Posterior cingulate gyrus (tissue), 11 donors: Measurements from ENCODE around the gene CD48.
"Not testable (repeated sequence)": the region's sequence is repeated elsewhere in the genome, so short reads cannot be mapped to it uniquely, and the experiment has no call there.

Experiments
- DNase-seq, 10 donors: peaks; one replicate each; pipeline versions ENCODE4 v3.0.0 to v3.0.0-alpha.2; 2020 to 2021; ENCODE audit warnings: mixed read lengths in 3 of 10
- intact Hi-C: fragments of 100-400 bp; cut with DNase I; formaldehyde crosslinking; loops from one replicate; pipeline ENCODE4 v1.15.1; 2023

Gene CD48

GRCh38 chr1:160742428-160743127, 31.0 kb upstream of the CD48 start:
- DNase-seq: no peak
- intact Hi-C loops: no loop called here

GRCh38 chr1:160741612-160742348, 30.2 kb upstream of the CD48 start:
- no peak for DNase-seq
- intact Hi-C loops: no loop called here

- no peak for DNase-seq
- intact Hi-C loops: no loop called here
Observed at GRCh38 chr1:160741092-160741501, 29.5 kb upstream of the CD48 start.

- intact Hi-C loops: no loop called here
- DNase-seq: no peak
Observed at GRCh38 chr1:160740133-160740688, 28.6 kb upstream of the CD48 start.

DNA sequence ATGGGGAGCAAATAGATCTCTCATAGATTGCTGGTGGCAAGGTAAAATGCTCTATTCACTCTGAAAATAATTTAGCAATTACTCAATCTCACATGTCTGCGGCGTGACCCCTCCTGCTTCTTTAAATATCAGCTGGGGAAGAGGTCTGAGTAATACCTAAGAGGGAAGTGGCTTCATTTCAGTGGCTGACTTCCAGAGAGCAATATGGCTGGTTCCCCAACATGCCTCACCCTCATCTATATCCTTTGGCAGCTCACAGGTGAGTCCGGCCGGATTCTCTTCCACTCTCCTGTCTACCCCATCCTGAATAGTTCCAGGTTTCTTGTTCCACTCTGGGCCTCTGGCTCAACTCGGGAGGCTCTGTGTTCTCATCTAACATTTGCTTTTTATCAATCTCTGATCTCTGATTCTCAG, 27.5 kb upstream of the CD48 start, which contains the start of gene SLAMF7:
SLAMF7 (plus strand) TSS at position 150 of the 414 bp plus-strand sequence; CDS start at position 205, 55 bp downstream.
- DNase-seq: no peak
- intact Hi-C loops: no loop called here

DNA sequence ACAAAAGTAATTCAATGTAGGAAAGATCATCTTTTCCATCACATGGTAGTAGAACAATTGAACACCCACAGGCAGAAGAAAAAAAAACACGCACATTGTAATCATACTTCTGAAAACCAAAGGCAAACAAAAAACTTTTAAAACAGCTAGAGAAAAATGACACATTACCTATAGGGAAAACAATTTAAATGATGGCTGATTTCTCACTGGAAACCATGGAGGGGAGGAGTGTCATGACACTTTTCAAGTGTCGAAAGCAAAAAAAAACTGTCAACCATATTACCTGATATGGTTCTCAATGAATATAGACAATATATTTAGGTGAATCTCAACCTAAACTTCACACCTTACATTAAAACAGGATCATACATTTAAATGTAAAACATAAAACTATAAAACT, 26.6 kb upstream of the CD48 start:
- no peak for DNase-seq
- intact Hi-C loops: no loop called here

- intact Hi-C loops: no loop called here
Observed at GRCh38 chr1:160734301-160734700, 22.7 kb upstream of the CD48 start.

GRCh38 chr1:160733898-160734297, 22.3 kb upstream of the CD48 start:
- intact Hi-C loops: no loop called here
- no peak for DNase-seq

More at GRCh38 chr1:160734301-160734700, 22.7 kb upstream of the CD48 start:
- DNase-seq: no peak

GRCh38 chr1:160731990-160732389, 20.4 kb upstream of the CD48 start:
- no peak for DNase-seq
- intact Hi-C loops: no loop called here

GRCh38 chr1:160731564-160731963, 19.9 kb upstream of the CD48 start:
- intact Hi-C loops, DNase-seq: not testable (repeated sequence)

- intact Hi-C loops: loop anchor here (2.0 to 5.0 kb wide), 2 partner anchors 264 to 370 kb away; partner anchors contain the start of gene KLHDC9
Observed at GRCh38 chr1:160727316-160727640, 15.7 kb upstream of the CD48 start.

GRCh38 chr1:160726498-160727315, 15.1 kb upstream of the CD48 start:
- DNase-seq: peak in 7 of 10 donors; percentile 12 to 90 (median 44)
- intact Hi-C loops: loop anchor here (1.0 to 5.0 kb wide), 3 partner anchors 225 to 371 kb away; partner anchors contain the start of gene KLHDC9

More at GRCh38 chr1:160727316-160727640, 15.7 kb upstream of the CD48 start:
- DNase-seq: no peak

DNA sequence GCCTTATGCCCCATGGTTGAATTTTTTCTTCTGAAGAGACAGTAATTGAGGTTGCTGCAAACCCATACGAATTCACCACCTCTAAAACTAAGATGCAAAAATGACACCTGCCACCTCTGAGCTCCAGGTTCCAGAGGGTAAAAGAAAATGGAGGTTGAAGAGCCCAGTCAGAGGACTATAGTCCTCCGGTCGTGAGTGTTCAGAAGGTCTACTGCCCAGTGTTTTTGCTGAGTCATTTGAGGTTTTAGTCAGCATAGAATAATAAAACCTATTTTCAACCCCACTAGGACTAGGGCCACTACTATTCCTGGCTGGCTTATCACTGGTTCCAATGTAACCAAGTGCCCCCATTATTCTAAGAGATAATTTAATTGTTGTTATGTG, 14.5 kb upstream of the CD48 start:
- intact Hi-C loops: loop anchor here (1.0 to 5.0 kb wide), 3 partner anchors 225 to 371 kb away; partner anchors contain the start of gene KLHDC9
- DNase-seq: no peak

GRCh38 chr1:160724465-160725242, 13.0 kb upstream of the CD48 start:
- intact Hi-C loops: loop anchor here (5.0 kb wide), 1 partner anchor 373 kb away; the partner anchor contains the start of gene KLHDC9
- no peak for DNase-seq

DNA sequence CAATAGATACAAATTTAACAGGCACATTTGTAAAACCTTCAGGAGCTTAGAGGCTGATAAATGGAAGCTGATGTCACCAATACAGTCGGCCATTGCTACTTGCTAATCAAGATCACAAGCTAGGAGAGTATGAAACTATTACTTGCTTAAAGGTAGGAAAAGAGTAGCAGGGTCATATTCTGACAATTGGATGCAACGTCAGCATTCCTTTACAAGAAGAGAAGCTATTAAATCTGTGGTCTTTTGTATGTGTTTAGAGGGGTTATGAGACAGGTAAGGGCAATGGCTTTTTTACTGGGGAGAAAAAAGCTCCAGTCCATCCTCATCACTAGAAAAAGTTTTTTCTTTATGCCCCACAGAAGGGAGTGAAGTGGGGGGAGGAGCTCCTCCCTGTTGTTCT, 11.7 kb upstream of the CD48 start:
- intact Hi-C loops: no loop called here
- DNase-seq: no peak

- intact Hi-C loops: no loop called here
- DNase-seq: no peak
Observed at GRCh38 chr1:160722726-160723125, 11.1 kb upstream of the CD48 start.

DNA sequence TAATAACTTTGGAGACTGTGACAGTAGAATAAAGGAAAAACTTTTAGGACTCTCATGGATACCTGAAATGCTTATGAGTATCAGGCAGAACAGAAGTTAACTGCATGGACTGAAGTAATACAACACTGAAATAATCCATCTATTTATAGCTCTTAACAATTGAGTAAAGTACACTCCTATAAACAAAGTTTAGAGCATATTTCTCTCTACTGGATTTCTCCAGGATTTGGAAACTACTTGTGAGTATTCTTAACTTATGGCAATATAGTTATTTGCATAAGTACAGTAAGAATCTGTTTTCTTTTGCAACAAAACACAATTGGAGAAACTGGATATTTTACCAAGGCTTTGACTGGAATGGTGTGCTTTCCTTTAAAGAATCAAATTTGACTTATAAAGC, 9.9 kb upstream of the CD48 start:
- DNase-seq: no peak
- intact Hi-C loops: no loop called here

DNA sequence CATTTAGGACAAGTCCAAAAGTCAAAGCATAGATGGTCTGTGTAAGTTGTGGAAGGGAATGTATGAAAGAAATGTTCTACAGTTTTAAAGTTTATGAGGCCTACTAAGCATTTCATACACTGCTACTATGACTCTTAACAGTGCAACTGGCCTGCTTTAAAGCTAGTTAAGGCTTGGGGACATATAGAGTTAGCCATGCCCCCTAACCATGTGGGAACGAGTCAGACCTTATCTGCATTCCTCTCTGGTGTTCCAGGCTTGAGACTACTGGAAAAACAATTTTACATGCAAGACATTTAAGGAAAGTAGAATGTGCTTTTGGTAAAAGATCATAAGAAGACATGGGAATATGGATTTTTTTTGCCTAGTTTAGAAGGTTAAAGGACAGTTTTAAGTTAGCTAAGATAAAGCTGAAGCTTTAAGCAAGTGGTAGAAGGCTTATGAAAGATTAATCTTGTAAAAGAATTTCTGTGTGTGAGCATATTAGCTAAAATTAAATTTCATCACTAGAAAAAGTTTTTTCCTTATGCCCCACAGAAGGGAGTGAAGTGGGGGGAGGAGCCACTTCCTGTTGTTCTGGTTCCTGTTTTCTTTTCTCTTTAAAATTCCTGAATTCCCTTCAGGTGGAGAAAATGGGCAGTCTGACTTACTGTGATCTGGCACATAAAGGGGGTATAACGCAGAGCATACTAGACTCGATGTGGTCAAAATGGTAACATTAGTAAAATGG, 8.9 kb upstream of the CD48 start:
- intact Hi-C loops: no loop called here
- DNase-seq: no peak

GRCh38 chr1:160718210-160718609, 6.6 kb upstream of the CD48 start:
- no peak for DNase-seq
- intact Hi-C loops: no loop called here
